Heart right ventricle (tissue), 16 donors: ENCODE data around the gene NOXO1. TPM values are rescaled to one million over a fixed set of nuclear protein-coding genes. Genes with fewer than 3 reads are reported as not detected.

ENCODE experiments used
- ATAC-seq, 8 donors: fragments of 200-7000 bp; cut with Tn5 transposase; one replicate each; pipeline ENCODE4 v1.9.1; 2020; ENCODE audit warnings: mild to moderate bottlenecking in 8 of 8, moderate library complexity in 8 of 8, moderate number of reproducible peaks in 1 of 8
- DNase-seq, 2 donors: peaks; one replicate each; pipeline ENCODE4 v3.0.0-alpha.2; 2020
- H3K27ac ChIP-seq, 10 donors: fragments of 200-600 bp; sonication (generic) in 2 of 10; one replicate each; pipeline versions ENCODE4 v1.5.0 to v1.8.0; 2020 to 2022; ENCODE audit warnings: mild to moderate bottlenecking in 3 of 10
- H3K27me3 ChIP-seq, 7 donors: fragments of 200-600 bp; one replicate each; pipeline ENCODE4 v1.8.0; 2021 to 2022; ENCODE audit warnings: mild to moderate bottlenecking in 2 of 7
- H3K36me3 ChIP-seq, 9 donors: fragments of 200-600 bp; sonication (generic) in 1 of 9; one replicate each; pipeline versions ENCODE4 v1.5.0 to v1.8.0; 2020 to 2022; ENCODE audit warnings: mild to moderate bottlenecking in 2 of 9
- H3K4me1 ChIP-seq, 9 donors: fragments of 200-600 bp; sonication (generic) in 1 of 9; one replicate each; pipeline versions ENCODE4 v1.5.0 to v1.8.0; 2020 to 2022; ENCODE audit warnings: mild to moderate bottlenecking in 4 of 9
- H3K4me3 ChIP-seq, 10 donors: fragments of 200-600 bp; sonication (generic) in 2 of 10; one replicate each; pipeline versions ENCODE4 v1.5.0 to v1.8.0; 2020 to 2022; ENCODE audit warnings: mild to moderate bottlenecking in 7 of 10, moderate library complexity in 2 of 10
- H3K9me3 ChIP-seq, 11 donors: fragments of 200-600 bp in 10 of 11; sonication (generic) in 2 of 11; one replicate each; pipeline versions ENCODE4 v1.5.0 to v1.8.0; 2013 to 2022; ENCODE audit warnings: mild to moderate bottlenecking in 2 of 11, control low read depth in 1 of 11, moderate library complexity in 1 of 11
- WGBS, 2 donors: extraction: QIAGEN DNeasy Blood & Tissue Kit; methylation state at CpG; one replicate each; pipeline ENCODE4 v1.1.7; 2013; ENCODE audit warnings: inconsistent platforms in 1 of 2; 5-methylcytosine and 5-hydroxymethylcytosine counted together
- intact Hi-C, 10 donors: fragments of 100-400 bp; cut with DNase I; formaldehyde crosslinking; loops; one replicate each; pipeline versions ENCODE4 v1.11.1 to v1.14.2; 2022
- polyA plus RNA-seq, 2 donors: library from polyadenylated mRNA; stranded (reverse); fragments of 200-250 nt; gene quantifications; one replicate each; pipeline ENCODE4 v1.2.3, GENCODE V29; 2013
- total RNA-seq, 10 donors: library from RNA; stranded (reverse); fragmentation: NEBNext Ultra II Directional in 3 of 10; extraction: Animal tissue kit (Norgen Biotek cat#: 25700) in 3 of 10; gene quantifications; one replicate each; pipeline versions ENCODE4 v1.2.1 to v1.2.4, GENCODE V29; 2021 to 2023
- TF ChIP-seq, protein P1 (sequence below), 9 donors: fragments of 200-600 bp; sonication (generic) in 2 of 9; IDR thresholded peaks; one replicate each; pipeline versions ENCODE4 v1.5.0 to v1.8.0; 2021 to 2022; ENCODE audit warnings: antibody characterized with exemption in 9 of 9, mild to moderate bottlenecking in 5 of 9, moderate library complexity in 1 of 9
- donor health status: Arrhythmogenic right ventricular cardiomyopathy.
- donor health status: ischemic (EF 13 %, LVEDD 7.1; RV severe dilation, severe dysfunction).
- donor health status: healthy with polysubstance abuse.
- donor health status: DM: no; HTN: yes; CAD: no.
- donor health status: DM: no; HTN: no; CAD: no.
- donor health status: ischemic (EF 25% LVEDD 6.9; RV normal size, moderate dysfunction).
- donor health status: ischemic (EF 25% LVEDD 5.7; RV mildly dilated, moderate dysfunction).
- donor health status: healthy.
- donor health status: DM: yes; HTN: yes; CAD: no.
- donor health status: Ischemic cardiomyopathy.
- donor health status: ischemic (EF 35%, LVEDD 5.7; RV mildly dilated, moderate dysfunction).
- donor health status: nonischemic (EF 11% LVEDD 7.7; RV severe dilation, severe dysfunction).
- donor health status: DM: yes; HTN: yes; CAD: no.
- donor health status: PGD.
- donor health status: ischemic (EF 29% LVEDD 5.4; RV normal size, mild dysfunction).
- donor health status: nonischemic (EF 23%, LVEDD 6.1; RV moderate dilation, normal function).

NOXO1 gene
- total and polyA plus RNA-seq, 12 donors: 0.09 to 0.29 TPM; not detected in 10

DNA sequence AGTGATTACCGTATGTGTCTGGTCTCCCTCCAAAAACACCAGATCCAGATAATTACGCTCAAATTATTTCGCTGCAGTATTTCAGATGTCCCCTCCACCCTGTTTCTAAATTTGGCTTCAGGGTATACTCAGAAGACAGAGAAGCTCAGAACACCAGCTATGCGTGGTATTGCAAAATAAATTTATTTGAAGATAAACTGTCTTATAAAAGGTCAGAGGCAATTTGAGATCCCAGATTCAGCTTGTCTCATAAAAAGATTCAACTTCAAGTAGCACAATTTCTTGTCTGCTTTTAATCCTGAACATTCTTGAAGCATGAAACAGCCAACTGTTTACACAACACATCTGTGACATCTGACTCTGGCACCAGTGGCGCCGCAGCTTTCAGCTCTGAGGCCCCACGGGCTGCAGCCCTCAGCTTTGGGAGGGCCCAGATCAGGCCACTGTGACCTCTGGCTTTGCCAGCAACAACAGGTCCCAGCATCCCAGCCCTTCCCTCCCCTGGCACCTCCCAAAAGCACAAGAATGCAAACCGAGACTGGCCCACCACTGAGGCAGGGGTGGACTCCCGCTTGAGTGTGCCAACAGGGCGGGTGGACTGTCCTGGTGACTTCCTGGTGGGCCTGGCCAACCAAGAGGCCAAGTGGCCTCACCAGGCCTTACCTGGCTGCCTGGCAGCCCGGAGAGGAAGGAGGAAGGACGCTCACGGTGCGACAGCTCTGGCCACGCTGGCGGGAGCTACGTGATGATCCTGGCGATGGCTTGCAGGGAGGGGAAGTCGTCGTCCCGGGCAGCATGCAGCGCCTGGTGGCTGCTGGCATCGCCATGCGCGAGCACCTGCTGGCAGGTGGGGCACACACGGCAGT, 16.5 kb upstream of the NOXO1 start:
- WGBS, 2 donors: 89 to 90% methylated on average over 25 to 26 of the region's 26 CpGs
- peaks cover 0 to 5% (median 0%) of the 10 kb centered on the region in 9 donors for H3K4me1 ChIP-seq
- H3K4me3 ChIP-seq: no peak overlapping the region
- intact Hi-C loops: no loop called here
- DNase-seq: no peak
- H3K36me3 ChIP-seq: peaks cover 16 to 67% (median 57%) of the 10 kb centered on the region in 9 donors
- no peaks in the 10 kb centered on the region for H3K27me3 ChIP-seq
- H3K27ac ChIP-seq: no peak overlapping the region
- H3K9me3 ChIP-seq: no peaks in the 10 kb centered on the region
- peak in 1 of 8 donors; percentile 10 for ATAC-seq
- TF ChIP-seq, protein P1, sequence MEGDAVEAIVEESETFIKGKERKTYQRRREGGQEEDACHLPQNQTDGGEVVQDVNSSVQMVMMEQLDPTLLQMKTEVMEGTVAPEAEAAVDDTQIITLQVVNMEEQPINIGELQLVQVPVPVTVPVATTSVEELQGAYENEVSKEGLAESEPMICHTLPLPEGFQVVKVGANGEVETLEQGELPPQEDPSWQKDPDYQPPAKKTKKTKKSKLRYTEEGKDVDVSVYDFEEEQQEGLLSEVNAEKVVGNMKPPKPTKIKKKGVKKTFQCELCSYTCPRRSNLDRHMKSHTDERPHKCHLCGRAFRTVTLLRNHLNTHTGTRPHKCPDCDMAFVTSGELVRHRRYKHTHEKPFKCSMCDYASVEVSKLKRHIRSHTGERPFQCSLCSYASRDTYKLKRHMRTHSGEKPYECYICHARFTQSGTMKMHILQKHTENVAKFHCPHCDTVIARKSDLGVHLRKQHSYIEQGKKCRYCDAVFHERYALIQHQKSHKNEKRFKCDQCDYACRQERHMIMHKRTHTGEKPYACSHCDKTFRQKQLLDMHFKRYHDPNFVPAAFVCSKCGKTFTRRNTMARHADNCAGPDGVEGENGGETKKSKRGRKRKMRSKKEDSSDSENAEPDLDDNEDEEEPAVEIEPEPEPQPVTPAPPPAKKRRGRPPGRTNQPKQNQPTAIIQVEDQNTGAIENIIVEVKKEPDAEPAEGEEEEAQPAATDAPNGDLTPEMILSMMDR (IDR thresholded peaks at IDR 0.05): no peak

DNA sequence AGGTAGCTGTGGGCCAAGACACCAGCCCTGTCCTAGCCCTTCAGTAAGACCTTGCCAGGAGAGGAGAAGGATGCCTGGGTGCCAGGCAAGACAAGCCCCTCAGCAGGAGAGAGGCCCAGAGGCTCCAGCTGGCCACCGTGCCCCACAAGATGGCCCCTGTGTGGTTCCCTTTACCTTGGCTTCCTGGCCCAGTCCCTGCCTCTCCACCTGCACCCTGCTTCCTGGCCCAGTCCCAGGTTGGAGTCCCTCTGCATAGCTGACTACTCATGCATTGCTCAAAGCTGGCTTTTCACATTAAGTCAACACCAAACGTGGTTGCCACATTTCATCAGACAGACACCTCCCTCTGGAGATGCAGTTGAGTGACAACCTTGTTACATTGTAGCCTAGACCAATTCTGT, 12.5 kb upstream of the NOXO1 start:
- 69 to 76% methylated on average over 2 of the region's 2 CpGs for WGBS, 2 donors
- intact Hi-C loops: no loop called here

DNA sequence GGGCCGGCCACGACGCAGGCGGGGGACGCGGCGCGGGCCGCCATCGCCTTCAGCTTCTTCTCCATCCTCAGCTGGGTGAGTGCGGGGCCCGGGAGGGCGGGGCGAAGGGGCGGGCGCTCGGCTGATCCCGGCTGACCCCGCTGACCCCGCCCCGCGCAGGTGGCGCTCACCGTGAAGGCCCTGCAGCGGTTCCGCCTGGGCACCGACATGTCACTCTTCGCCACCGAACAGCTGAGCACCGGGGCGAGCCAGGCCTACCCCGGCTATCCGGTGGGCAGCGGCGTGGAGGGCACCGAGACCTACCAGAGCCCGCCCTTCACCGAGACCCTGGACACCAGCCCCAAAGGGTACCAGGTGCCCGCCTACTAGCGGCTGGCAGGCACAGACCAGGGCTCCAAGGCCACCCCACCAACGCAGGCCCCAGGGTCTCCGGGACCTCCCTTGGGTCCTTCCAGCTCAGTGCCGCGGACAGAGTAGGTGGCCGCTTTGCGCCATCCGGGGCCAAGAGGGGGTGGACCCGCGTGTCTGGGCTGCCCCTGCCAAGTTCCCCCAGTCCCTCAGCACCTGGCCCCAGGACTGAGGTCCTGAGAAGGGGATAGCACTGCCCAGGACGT, 11.5 kb upstream of the NOXO1 start:
- peaks cover 5 to 27% (median 22%) of the 10 kb centered on the region in 9 donors for H3K4me1 ChIP-seq
- H3K27me3 ChIP-seq: peaks cover 12 to 40% (median 36%) of the 10 kb centered on the region in 7 donors
- peaks cover 0 to 18% (median 11%) of the 10 kb centered on the region in 9 donors for H3K36me3 ChIP-seq
- no peak overlapping the region for H3K27ac ChIP-seq
- no peaks in the 10 kb centered on the region for H3K9me3 ChIP-seq
- 42 to 52% methylated on average over 35 to 50 of the region's 50 CpGs for WGBS, 2 donors
- H3K4me3 ChIP-seq: peak overlapping the region in 7 of 10 donors; percentile 39 to 60 (median 53)
- intact Hi-C loops: no loop called here
- peak in 4 of 8 donors; percentile 0 to 25 (median 2) for ATAC-seq
- no peak for DNase-seq
- TF ChIP-seq, protein P1 (IDR thresholded peaks at IDR 0.05): no peak

More for the DNA sequence above, 12.5 kb upstream of the NOXO1 start:
- no peak overlapping the region for H3K27ac ChIP-seq
- ATAC-seq (no peak), DNase-seq (no peak)
- TF ChIP-seq, protein P1 (IDR thresholded peaks at IDR 0.05): no peak
- H3K4me3 ChIP-seq: no peak overlapping the region
- peaks cover 12 to 32% (median 26%) of the 10 kb centered on the region in 7 donors for H3K27me3 ChIP-seq
- H3K4me1 ChIP-seq: peaks cover 5 to 31% (median 22%) of the 10 kb centered on the region in 9 donors
- H3K9me3 ChIP-seq: no peaks in the 10 kb centered on the region
- H3K36me3 ChIP-seq: peaks cover 0 to 27% (median 18%) of the 10 kb centered on the region in 9 donors

DNA sequence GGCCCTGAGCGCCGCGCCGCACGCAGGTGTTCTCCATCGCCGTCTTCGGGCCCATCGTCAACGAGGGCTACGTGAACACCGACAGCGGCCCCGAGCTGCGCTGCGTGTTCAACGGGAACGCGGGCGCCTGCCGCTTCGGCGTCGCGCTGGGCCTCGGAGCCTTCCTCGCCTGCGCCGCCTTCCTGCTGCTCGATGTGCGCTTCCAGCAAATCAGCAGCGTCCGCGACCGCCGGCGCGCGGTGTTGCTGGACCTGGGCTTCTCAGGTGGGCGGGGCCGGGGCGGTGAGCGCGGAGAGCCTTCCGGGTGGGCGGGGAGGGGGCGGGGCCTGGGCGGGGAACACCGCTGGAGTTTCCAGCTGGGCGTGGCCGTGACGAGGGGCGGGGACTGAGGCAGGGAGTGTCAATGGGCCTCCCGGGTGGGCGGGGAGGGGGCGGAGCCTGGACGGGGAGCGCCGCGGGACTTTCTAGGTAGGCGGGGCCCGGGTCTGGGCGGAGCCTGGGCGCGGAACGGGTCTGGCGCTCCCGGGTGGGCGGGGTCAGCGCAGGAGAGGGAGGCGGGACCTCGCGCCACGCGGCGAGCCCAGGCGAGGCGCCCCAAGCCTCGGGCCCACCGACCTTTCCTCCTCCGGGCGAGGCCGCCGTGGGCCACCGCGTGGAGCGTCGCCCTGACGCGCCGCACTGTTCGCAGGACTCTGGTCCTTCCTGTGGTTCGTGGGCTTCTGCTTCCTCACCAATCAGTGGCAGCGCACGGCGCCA, 10.9 kb upstream of the NOXO1 start:
- 1 to 4% methylated on average over 54 to 95 of the region's 96 CpGs for WGBS, 2 donors
- peak overlapping the region in 2 of 10 donors; percentile 14 to 77 for H3K27ac ChIP-seq
- peaks cover 12 to 40% (median 36%) of the 10 kb centered on the region in 7 donors for H3K27me3 ChIP-seq

More for the DNA sequence above, 10.9 kb upstream of the NOXO1 start:
- H3K9me3 ChIP-seq: no peaks in the 10 kb centered on the region
- peaks cover 0 to 13% (median 5%) of the 10 kb centered on the region in 9 donors for H3K36me3 ChIP-seq
- H3K4me1 ChIP-seq: peaks cover 5 to 27% (median 22%) of the 10 kb centered on the region in 9 donors
- DNase-seq: peak; percentile 93 to 98
- peak overlapping the region in 9 of 10 donors; percentile 31 to 60 (median 50) for H3K4me3 ChIP-seq
- ATAC-seq: peak; percentile 86 to 94 (median 90)
- TF ChIP-seq, protein P1 (IDR thresholded peaks at IDR 0.05): peak in 2 of 9 donors; percentile 8 to 12
- intact Hi-C loops: no loop called here
